GM18907 (cell line): ENCODE measurements around the gene TCF4.

Experiments
- ATAC-seq: cut with Tn5 transposase; IDR thresholded peaks from one replicate; pipeline ENCODE4 v1.9.1; 2021; ENCODE audit warnings: mild to moderate bottlenecking, moderate library complexity; ENCODE audit not compliant: unreplicated experiment

Gene TCF4

GRCh38 chr18:55585920-55586561 lies 2.0 kb downstream of the TCF4 start:
- ATAC-seq: no peak

GRCh38 chr18:55585065-55585919 lies 2.7 kb downstream of the TCF4 start:
- no peak for ATAC-seq

GRCh38 chr18:55584201-55584600 lies 3.8 kb downstream of the TCF4 start:
- ATAC-seq: no peak

GRCh38 chr18:55582325-55582724 lies 5.7 kb downstream of the TCF4 start:
- no peak for ATAC-seq

GRCh38 chr18:55579501-55580270 lies 8.3 kb downstream of the TCF4 start:
- ATAC-seq: no peak

- no peak for ATAC-seq
These were observed 10.0 kb downstream of the TCF4 start for GRCh38 chr18:55577812-55578539.

GRCh38 chr18:55576001-55576400 lies 12.0 kb downstream of the TCF4 start:
- no peak for ATAC-seq

GRCh38 chr18:55575066-55575465 lies 12.9 kb downstream of the TCF4 start:
- no peak for ATAC-seq

- ATAC-seq: no peak
These were observed 14.6 kb downstream of the TCF4 start for GRCh38 chr18:55573386-55573785.

- no peak for ATAC-seq
These were observed 17.0 kb downstream of the TCF4 start for GRCh38 chr18:55570966-55571365.

GRCh38 chr18:55566456-55566935 lies 21.5 kb downstream of the TCF4 start:
- no peak for ATAC-seq

- no peak for ATAC-seq
These were observed 28.3 kb downstream of the TCF4 start for GRCh38 chr18:55559739-55560138.

GRCh38 chr18:55557211-55557610 lies 30.8 kb downstream of the TCF4 start:
- no peak for ATAC-seq

- no peak for ATAC-seq
These were observed 32.5 kb downstream of the TCF4 start for GRCh38 chr18:55555395-55556027.

- ATAC-seq: no peak
These were observed 35.3 kb downstream of the TCF4 start for GRCh38 chr18:55552526-55553189.

- ATAC-seq: no peak
These were observed 36.8 kb downstream of the TCF4 start for GRCh38 chr18:55551227-55551626.

- no peak for ATAC-seq
These were observed 37.5 kb downstream of the TCF4 start for GRCh38 chr18:55550471-55550870.

GRCh38 chr18:55549474-55550104 lies 38.4 kb downstream of the TCF4 start:
- no peak for ATAC-seq

- ATAC-seq: no peak
These were observed 40.3 kb downstream of the TCF4 start for GRCh38 chr18:55547705-55548056.
